T-helper 1 cell treated with Interleukin-12 subunit alpha and Interleukin-12 subunit beta and Interleukin-4 antibody, amounts not matched to agents 30 μg/mL and 1 μg/mL, for 36 hours (primary cell): ENCODE measurements around the gene SCN8A.

Experiments
- H3K27ac Mint-ChIP-seq: one replicate; pipeline ENCODE4 v1.8.0; 2021; ENCODE audit warnings: mild to moderate bottlenecking, mixed read lengths
- H3K27me3 Mint-ChIP-seq: one replicate; pipeline ENCODE4 v1.8.0; 2021; ENCODE audit warnings: low read depth, mixed read lengths
- H3K36me3 Mint-ChIP-seq: one replicate; pipeline ENCODE4 v1.8.0; 2021; ENCODE audit warnings: low read depth, mixed read lengths
- H3K4me1 Mint-ChIP-seq: one replicate; pipeline ENCODE4 v1.8.0; 2021; ENCODE audit warnings: low read depth, mixed read lengths
- H3K4me3 Mint-ChIP-seq: one replicate; pipeline ENCODE4 v1.8.0; 2021; ENCODE audit warnings: mild to moderate bottlenecking, moderate library complexity, mixed read lengths
- H3K9me3 Mint-ChIP-seq: one replicate; pipeline ENCODE4 v1.8.0; 2021; ENCODE audit warnings: mixed read lengths

The SCN8A gene

DNA sequence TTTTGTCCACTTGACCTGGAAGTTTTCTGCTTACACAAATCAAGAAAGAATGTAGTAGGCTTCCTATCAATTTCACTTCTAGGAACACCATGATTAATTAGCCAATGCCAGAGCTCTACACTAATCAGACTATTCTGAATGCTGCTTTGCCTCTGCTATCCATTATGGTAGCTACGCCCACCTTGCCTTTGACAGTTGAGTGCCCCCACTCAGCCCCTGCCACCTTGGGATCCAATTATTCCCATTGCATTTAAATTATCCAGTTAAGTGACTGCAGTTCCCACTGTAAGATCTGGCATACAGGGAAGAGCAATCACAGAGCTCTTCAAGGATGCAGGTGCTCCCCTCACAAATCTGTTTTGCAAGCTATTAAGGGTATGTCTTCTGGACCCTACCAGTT is 210.0 kb downstream of the SCN8A start:
- Mint-ChIP-seq H3K9me3 (no peaks in the 10 kb centered on the region), H3K4me3 (no peak overlapping the region), H3K4me1 (no peaks in the 10 kb centered on the region), H3K27me3 (no peaks in the 10 kb centered on the region), H3K27ac (no peak overlapping the region), H3K36me3 (no peaks in the 10 kb centered on the region)

DNA sequence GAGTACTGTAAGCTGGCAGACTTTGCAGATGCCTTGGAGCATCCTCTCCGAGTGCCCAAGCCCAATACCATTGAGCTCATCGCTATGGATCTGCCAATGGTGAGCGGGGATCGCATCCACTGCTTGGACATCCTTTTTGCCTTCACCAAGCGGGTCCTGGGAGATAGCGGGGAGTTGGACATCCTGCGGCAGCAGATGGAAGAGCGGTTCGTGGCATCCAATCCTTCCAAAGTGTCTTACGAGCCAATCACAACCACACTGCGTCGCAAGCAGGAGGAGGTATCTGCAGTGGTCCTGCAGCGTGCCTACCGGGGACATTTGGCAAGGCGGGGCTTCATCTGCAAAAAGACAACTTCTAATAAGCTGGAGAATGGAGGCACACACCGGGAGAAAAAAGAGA is 215.9 kb downstream of the SCN8A start:
- peaks cover 9% of the 10 kb centered on the region for H3K27me3 Mint-ChIP-seq

DNA sequence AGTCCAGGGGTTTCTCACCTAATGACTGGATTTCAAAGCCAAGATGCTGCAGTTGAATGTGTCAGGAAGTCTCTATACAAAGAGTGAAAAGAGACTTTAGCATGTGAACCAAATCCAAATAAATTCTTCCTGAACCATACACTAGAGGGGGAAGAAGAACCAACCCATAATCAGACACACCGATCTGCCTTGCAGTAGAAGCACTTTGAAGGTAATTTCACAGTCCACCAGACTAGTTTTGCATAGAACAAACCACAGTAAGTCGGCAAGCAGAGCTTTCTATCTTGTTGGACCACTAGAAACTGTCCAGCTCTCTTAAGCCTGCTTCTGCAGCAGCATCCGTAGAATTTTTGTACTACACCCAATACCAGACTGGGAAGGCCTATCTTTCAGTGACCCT is 218.2 kb downstream of the SCN8A start:
- Mint-ChIP-seq H3K27ac (no peak overlapping the region), H3K27me3 (peaks cover 17% of the 10 kb centered on the region), H3K4me1 (no peaks in the 10 kb centered on the region), H3K36me3 (no peaks in the 10 kb centered on the region), H3K9me3 (no peaks in the 10 kb centered on the region), H3K4me3 (no peak overlapping the region)

More for the DNA sequence above, 215.9 kb downstream of the SCN8A start:
- H3K4me1 Mint-ChIP-seq, result no peaks in the 10 kb centered on the region
- H3K9me3 Mint-ChIP-seq, result no peaks in the 10 kb centered on the region
- H3K36me3 Mint-ChIP-seq, result no peaks in the 10 kb centered on the region
- no peak overlapping the region for H3K27ac Mint-ChIP-seq
- H3K4me3 Mint-ChIP-seq, result no peak overlapping the region

DNA sequence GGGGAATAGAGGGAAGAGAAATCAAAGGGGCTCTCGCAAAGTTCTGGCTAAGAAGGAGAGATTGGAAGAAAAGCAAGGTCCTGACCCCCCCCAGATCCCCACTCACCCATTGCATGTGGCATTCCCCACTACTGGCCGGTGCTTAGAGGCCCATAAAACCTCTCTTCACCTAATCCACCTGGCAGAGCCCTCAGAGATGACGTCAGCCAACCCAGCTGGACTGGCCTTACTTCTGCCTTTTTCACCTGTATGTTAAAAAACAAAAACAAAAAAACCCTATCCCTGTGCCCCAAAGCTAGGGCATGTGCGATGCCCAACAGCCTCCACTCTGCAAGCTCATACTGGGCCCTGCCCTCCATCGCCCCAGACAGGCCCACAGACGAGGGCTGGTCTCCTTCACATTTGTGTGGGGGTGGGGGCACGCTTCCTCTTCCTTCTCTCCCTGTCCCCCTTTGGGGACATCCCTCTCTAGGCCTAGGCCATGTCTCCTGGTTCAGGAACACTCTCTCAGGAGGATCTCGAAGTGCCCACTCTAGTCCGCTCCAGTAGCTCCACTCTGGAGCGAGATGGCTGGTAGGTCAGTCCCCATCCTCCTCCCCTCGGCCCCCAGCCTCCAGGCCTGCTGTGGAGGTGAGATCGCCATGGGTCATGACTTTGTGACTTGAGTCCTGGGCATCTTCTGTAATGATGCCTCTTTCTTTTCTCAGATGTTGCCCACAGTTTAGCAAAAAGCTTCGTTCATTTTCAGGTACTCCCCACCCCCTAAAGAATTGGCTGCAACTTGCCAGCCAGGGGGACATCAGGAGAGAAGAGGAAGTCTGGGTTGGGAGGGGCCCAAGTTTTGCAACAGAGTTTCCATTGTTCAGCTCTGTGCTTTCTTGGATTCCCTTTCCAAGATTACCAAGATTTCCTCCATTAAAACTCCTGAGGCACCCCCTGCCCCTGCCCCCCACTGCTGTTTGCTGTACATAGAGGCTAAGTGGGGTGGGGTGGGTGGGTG is 220.5 kb downstream of the SCN8A start:
- Mint-ChIP-seq H3K36me3 (no peaks in the 10 kb centered on the region), H3K27ac (no peak overlapping the region), H3K4me1 (peaks cover 2% of the 10 kb centered on the region), H3K27me3 (peaks cover 31% of the 10 kb centered on the region), H3K4me3 (no peak overlapping the region), H3K9me3 (no peaks in the 10 kb centered on the region)

DNA sequence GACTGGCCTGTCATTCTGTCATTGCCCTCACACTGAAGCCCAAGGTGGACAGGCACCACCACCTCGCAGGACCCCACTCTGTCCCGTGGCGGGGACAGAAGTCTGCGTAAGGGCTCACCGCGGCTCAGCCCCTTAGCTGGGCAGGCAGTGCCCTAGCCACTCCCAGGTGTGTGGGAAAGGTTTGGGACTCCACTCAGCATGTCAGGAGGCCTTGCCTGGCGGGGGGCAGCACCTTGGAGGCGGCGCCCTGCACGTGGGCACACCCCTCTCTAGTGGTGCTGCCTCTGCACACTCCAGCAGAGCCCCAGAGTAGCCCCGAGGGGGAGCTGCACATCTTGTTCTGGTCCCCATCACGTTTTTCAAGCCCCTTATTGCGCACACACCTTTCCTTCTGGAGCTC is 221.8 kb downstream of the SCN8A start:
- Mint-ChIP-seq H3K4me3 (peak overlapping the region; percentile 21), H3K4me1 (peaks cover 2% of the 10 kb centered on the region), H3K9me3 (no peaks in the 10 kb centered on the region), H3K27me3 (peaks cover 43% of the 10 kb centered on the region), H3K27ac (no peak overlapping the region), H3K36me3 (no peaks in the 10 kb centered on the region)

DNA sequence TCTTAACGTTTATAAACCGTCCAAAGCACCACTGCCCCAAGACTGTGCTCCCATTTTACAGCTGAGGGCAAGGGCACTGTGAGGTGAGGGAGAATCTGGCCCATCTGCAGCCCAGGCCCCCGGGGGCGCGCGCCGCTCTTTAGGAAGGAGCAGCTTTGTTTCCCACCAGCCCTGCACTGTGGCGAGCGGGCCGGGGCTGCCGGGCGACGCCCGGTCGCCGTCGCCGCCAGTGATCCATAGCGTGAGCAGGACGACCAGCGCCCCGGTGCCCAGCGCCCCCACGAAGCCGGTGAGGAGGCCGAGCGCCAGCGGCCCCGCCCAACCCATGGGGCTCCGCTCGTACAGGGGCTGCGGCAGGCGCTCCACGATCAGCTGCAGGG is 222.9 kb downstream of the SCN8A start:
- Mint-ChIP-seq H3K36me3 (no peaks in the 10 kb centered on the region), H3K9me3 (no peaks in the 10 kb centered on the region), H3K27me3 (peaks cover 51% of the 10 kb centered on the region), H3K4me3 (peak overlapping the region; percentile 10), H3K4me1 (peaks cover 2% of the 10 kb centered on the region), H3K27ac (no peak overlapping the region)

DNA sequence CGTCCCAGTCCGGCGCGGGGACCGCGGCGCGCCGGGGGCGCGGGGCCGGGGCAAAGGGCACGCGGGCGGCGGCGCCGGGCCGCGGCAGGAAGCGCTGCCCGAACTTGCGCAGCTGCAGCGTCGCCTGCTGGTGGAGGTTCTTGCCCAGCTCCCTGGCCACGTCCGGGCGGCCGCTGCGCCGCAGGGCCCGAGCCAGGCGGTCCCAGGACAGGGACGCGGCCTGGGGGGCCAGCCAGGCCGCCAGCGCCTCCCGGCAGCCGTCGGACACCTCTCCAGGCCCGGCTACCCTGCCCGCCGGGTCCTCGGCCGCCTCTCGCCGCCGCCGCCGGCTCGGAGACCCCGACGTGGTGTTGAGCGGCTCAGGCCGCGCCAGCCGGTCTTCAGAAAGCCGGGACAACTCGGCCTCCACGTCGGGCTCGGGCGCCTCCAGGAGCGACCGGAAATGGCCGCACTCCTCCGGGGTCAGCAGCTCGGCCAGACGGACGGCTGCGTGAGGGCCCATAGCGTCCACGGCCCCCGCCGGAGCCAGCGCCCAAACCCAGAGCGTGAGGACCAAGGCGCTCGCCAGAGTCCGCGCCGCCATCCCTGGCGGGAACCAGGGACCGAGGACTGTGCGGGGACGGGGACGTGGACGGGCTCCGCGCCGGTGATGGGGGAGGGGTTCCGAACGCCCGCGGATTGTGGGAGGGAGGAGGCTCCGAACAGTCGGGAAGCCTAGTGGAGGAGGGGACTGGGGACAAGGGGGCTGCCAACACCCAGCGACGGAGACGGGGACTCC is 223.5 kb downstream of the SCN8A start:
- Mint-ChIP-seq H3K27me3 (peaks cover 49% of the 10 kb centered on the region), H3K4me1 (peaks cover 2% of the 10 kb centered on the region), H3K9me3 (no peaks in the 10 kb centered on the region), H3K36me3 (no peaks in the 10 kb centered on the region), H3K27ac (no peak overlapping the region), H3K4me3 (peak overlapping the region; percentile 58)

DNA sequence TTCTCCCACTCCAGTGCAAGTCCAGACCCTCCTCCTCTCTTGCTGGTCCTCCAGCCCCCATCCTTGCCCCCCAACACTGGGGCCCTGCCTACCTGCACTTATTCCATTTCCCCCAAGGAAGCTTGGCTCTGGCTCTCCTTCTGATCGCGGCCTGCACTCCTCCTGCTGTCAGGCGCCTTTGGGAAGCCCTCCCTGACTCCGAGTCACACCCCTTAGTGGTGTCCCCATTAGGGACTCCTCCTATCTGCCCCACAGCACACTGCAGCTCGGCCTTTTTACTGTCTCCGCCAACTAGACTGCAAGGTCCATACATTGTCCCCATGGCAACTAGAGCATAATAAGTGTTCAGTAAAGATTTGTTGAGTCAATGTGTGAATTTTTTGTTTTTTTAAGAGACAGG is 224.5 kb downstream of the SCN8A start:
- Mint-ChIP-seq H3K36me3 (no peaks in the 10 kb centered on the region), H3K9me3 (no peaks in the 10 kb centered on the region), H3K4me3 (peak overlapping the region; percentile 58), H3K27ac (peak overlapping the region; percentile 41), H3K4me1 (peaks cover 2% of the 10 kb centered on the region), H3K27me3 (peaks cover 55% of the 10 kb centered on the region)

DNA sequence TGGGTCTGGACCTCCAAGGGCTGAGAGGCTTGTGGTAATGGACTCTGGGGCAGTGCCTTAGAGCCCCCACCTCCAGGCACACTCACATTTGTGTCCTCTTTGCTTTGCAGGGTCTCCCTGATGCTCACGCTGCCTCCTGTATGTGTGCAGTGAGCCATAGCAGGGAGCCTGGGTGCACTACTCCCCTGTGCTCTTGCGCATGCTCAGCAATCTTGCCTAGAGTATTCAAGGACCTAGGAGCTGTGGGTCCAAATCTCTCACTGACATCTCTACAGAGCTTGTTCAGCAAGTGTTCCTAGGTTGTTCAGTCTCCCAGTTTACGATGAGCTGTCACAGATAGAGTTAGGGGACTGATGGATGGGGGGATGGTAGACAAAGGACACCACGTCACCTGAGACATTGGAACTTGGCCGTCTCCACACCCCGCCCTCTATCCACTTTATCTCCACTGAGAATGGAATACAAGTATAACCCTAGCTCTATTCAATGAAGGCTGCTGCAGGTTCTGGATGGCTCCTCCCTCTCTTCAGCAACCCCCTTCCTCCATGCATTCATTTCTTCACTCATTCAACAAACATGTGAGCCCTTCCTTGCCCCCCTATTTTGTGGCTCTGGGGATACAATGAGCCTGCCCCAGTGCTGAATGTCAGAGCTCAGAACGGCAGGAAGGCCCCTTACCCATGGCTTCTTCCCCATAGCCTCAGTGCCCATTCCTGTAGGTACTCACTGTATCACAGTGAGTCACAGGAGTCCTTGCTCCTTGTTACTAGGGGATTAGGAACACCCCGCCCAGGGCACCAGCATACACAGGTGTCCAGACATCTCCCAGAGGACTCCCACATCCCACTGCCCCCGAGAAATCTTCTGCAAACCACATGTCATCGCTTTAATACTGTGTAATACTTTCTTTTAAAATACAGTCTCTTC is 226.3 kb downstream of the SCN8A start:
- H3K27me3 Mint-ChIP-seq, result peaks cover 57% of the 10 kb centered on the region
- no peaks in the 10 kb centered on the region for H3K36me3 Mint-ChIP-seq
- H3K4me3 Mint-ChIP-seq, result no peak overlapping the region
- no peak overlapping the region for H3K27ac Mint-ChIP-seq
- no peaks in the 10 kb centered on the region for H3K9me3 Mint-ChIP-seq
- H3K4me1 Mint-ChIP-seq, result peaks cover 2% of the 10 kb centered on the region

DNA sequence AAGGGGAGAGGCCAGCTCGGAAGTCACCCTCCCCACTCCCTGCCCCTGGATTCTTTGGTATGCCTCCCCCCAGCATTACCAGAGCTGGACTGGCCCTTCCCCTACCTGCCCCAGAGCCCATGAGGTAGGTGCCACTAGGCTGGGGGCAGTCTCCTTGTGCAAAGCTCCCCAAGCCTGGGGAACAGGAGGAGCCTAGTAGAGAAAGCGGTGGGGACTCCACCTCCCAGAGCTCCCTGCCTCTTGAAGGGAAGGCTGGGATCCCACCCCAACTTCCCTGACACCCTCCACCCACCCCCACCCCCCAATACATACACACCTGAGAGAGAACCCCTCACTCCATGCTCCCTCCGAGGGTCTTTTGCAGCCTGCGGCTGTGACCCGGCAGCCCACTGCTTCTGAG is 227.1 kb downstream of the SCN8A start:
- H3K9me3 Mint-ChIP-seq, result no peaks in the 10 kb centered on the region
- no peak overlapping the region for H3K4me3 Mint-ChIP-seq
- H3K36me3 Mint-ChIP-seq, result no peaks in the 10 kb centered on the region
- peaks cover 2% of the 10 kb centered on the region for H3K4me1 Mint-ChIP-seq
- H3K27ac Mint-ChIP-seq, result no peak overlapping the region
- peaks cover 65% of the 10 kb centered on the region for H3K27me3 Mint-ChIP-seq

DNA sequence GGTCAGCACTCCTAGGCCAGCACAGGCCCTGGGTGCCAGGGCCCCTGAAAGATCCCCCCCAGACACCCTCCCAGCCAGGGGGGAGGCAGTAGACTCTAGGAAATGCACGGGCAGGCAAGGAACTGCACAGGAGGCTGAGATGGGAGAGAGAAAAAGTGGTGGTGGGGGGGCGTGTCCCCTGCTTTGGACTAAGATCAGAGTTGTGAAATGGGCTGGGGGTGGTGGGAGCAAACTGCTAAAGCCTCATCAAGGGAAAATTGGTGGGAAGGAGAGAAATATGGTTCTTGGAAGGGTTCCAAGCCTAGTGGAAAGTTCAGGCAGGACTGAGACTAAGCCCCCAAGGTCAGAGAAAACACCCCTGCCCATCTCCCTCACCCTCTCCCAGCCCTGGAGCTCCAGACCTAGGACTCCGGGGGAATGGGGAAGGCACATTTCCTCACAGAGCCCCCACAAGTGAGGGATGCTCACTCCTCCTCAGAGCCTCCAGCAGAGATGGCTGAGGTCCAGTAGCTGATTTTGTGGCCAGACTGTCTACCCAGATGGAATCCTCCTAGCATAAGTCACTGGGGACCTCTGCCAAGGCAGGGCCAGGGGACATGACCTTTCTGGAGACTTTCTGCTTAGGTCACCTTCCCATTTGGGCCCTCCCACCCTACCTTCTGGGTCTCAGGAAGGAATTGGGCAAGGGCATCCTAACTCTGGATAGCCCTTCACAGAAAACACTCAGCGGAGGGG is 227.7 kb downstream of the SCN8A start:
- Mint-ChIP-seq H3K4me1 (peaks cover 5% of the 10 kb centered on the region), H3K27ac (no peak overlapping the region), H3K9me3 (no peaks in the 10 kb centered on the region), H3K27me3 (peaks cover 65% of the 10 kb centered on the region), H3K36me3 (no peaks in the 10 kb centered on the region), H3K4me3 (no peak overlapping the region)

DNA sequence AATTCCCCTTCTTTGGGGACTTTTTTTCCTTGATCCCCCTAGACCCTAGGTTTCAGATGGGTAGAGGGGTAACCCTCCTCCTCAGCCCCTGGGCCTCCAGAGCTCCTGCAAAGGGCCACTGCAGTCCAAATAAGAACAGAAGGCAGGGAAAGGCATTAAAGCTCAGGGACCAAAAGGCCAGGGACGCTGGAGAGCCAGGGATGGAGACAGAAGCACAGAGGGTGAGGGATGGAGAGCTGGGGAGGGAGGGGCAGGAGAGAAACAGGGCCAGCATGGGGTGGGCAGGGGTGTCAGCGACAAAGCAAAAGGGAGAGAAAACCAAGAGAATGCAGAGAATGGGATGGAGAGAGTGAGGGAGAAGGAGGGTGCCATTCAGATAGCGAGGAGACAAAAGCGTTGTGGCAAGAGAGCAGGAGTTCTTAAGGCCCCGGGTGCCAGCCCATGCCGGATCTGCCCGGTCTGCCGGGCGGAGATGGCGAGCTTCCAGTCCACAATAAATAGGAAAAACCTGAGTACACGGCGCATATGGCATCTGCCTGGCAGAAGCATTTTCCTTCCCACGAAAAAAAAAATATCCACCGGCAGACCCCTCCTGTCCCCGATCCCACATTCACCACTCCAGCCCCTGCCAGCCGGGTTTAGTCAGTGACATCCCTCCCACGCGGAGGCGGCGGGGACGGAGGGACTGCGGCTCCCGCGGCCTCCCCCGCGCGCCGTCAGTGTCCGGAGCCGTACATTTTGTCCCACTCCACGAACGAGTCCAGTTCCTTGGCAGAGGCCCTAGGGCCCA is 228.9 kb downstream of the SCN8A start:
- no peak overlapping the region for H3K27ac Mint-ChIP-seq
- H3K9me3 Mint-ChIP-seq, result no peaks in the 10 kb centered on the region
- peak overlapping the region; percentile 62 for H3K4me3 Mint-ChIP-seq
- H3K27me3 Mint-ChIP-seq, result peaks cover 64% of the 10 kb centered on the region
- peaks cover 11% of the 10 kb centered on the region for H3K4me1 Mint-ChIP-seq
- no peaks in the 10 kb centered on the region for H3K36me3 Mint-ChIP-seq
